Type B pancreatic cell (in vitro differentiated cells): ENCODE results near the gene AUP1. TPM values are rescaled to one million over a fixed set of nuclear protein-coding genes. Genes with fewer than 3 reads are reported as not detected.

ENCODE experiments used
- DNase-seq: peaks from one replicate; pipeline ENCODE4 v3.0.0; 2021; ENCODE audit warnings: mixed read lengths; ENCODE audit not compliant: unreplicated experiment; ENCODE audit errors: extremely low spot score
- H3K27ac Mint-ChIP-seq: 2 replicates; pipeline ENCODE4 v1.8.0; 2021; ENCODE audit warnings: mild to moderate bottlenecking, mixed read lengths
- H3K27me3 Mint-ChIP-seq: 2 replicates; pipeline ENCODE4 v1.8.0; 2021; ENCODE audit warnings: mixed read lengths
- H3K36me3 Mint-ChIP-seq: 2 replicates; pipeline ENCODE4 v1.8.0; 2021; ENCODE audit warnings: mixed read lengths
- H3K4me1 Mint-ChIP-seq: one replicate; pipeline ENCODE4 v1.8.0; 2021; ENCODE audit warnings: mixed read lengths; ENCODE audit not compliant: unreplicated experiment
- H3K4me3 Mint-ChIP-seq: 2 replicates; pipeline ENCODE4 v1.8.0; 2021; ENCODE audit warnings: mild to moderate bottlenecking, mixed read lengths
- H3K9me3 Mint-ChIP-seq: 2 replicates; pipeline ENCODE4 v1.8.0; 2021; ENCODE audit warnings: mixed read lengths
- CTCF ChIP-seq: fragments of 200-600 bp; sonication (generic); conservative IDR thresholded peaks from 2 replicates; pipeline ENCODE4 v1.5.0; 2021; ENCODE audit warnings: antibody characterized with exemption, mild to moderate bottlenecking
- total RNA-seq: library from RNA; stranded (reverse); gene quantifications from 2 replicates; pipeline ENCODE4 v1.2.1, GENCODE V29; 2021; ENCODE audit warnings: low replicate concordance

AUP1 gene
- total RNA-seq, 1 donor from 2014 or later = 122 TPM

- Mint-ChIP-seq H3K27me3 (peaks cover 11% of the 10 kb centered on the region), H3K9me3 (no peaks in the 10 kb centered on the region), H3K36me3 (no peaks in the 10 kb centered on the region), H3K4me3 (no peak overlapping the region), H3K4me1 (peaks cover 12% of the 10 kb centered on the region), H3K27ac (no peak overlapping the region)
- no peak for TF ChIP-seq CTCF
- no peak for DNase-seq
Observed at GRCh38 chr2:74546004-74546403, 16.5 kb upstream of the AUP1 start.

DNA sequence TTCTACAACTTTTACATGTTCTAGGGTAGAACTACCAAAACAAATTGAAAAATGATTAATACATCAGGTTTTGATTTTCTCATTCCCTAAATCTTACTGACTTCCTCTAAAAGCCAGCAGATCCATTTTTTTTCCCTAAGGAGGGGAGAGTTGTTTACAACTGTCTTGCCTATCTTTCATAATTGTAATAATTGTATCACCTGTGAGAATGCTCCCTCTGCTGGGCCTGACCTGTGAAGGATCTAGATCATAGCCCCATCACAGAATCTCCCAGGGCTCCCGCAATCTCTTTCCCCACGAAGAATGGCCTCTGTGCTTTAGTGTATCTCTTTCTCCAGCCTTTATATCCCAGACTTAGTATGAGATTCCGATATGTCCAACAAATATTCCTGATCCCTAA is 15.1 kb upstream of the AUP1 start:
- Mint-ChIP-seq H3K27ac (no peak overlapping the region), H3K4me1 (peaks cover 11% of the 10 kb centered on the region), H3K36me3 (no peaks in the 10 kb centered on the region), H3K4me3 (no peak overlapping the region), H3K9me3 (no peaks in the 10 kb centered on the region), H3K27me3 (peaks cover 10% of the 10 kb centered on the region)
- TF ChIP-seq CTCF = no peak
- no peak for DNase-seq

DNA sequence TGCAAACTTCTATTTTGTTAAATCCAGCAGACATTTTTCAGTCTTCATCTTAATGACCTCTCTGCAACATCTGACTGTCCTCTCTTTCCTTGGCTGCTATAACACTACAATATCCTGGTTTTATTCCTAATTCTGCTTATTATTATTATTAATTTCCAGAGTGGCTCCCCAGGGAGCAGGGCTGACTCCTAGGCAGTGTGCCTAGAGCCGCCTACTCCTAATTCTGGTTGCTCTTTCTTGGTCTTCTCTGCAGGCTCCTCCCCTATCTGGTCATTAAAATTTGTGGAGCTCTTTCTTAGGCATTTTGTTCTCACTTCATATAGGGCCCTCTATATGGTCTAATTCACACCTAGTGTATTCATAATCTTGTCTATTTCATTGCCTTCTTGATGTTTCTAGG is 13.5 kb upstream of the AUP1 start:
- Mint-ChIP-seq H3K4me3 (no peak overlapping the region), H3K4me1 (peaks cover 2% of the 10 kb centered on the region), H3K9me3 (no peaks in the 10 kb centered on the region), H3K36me3 (no peaks in the 10 kb centered on the region), H3K27me3 (peaks cover 2% of the 10 kb centered on the region), H3K27ac (no peak overlapping the region)
- TF ChIP-seq CTCF = no peak
- no peak for DNase-seq

- H3K36me3 Mint-ChIP-seq = no peaks in the 10 kb centered on the region
- DNase-seq = no peak
- no peak overlapping the region for H3K4me3 Mint-ChIP-seq
- no peaks in the 10 kb centered on the region for H3K9me3 Mint-ChIP-seq
- no peaks in the 10 kb centered on the region for H3K27me3 Mint-ChIP-seq
- TF ChIP-seq CTCF = no peak
- no peaks in the 10 kb centered on the region for H3K4me1 Mint-ChIP-seq
- no peak overlapping the region for H3K27ac Mint-ChIP-seq
Observed at GRCh38 chr2:74540291-74540690, 10.8 kb upstream of the AUP1 start.

DNA sequence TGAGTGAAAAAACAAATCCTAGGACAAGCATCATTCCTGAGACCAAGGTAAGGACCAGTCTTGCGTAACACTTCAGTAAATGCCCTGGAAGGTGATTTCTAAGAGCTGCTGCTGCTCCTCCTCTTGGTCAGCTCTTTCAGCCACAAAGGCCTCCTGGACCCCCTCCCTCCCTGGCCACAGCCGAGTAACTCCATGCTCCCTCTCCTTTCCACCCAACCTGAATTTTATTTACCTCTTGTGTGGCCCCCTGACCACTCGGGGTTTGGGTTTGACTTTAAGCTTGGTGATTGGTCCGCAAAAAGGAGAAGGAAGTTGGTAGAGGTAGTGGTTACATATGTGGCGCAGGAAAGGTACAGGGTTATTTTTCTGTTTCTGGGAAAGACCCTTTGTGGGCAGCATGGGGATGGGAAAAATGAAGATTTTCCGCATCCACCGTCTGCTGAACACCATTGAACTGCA is 9.4 kb upstream of the AUP1 start:
- no peak for TF ChIP-seq CTCF
- no peaks in the 10 kb centered on the region for H3K27me3 Mint-ChIP-seq
- H3K27ac Mint-ChIP-seq = no peak overlapping the region
- no peaks in the 10 kb centered on the region for H3K9me3 Mint-ChIP-seq
- H3K4me3 Mint-ChIP-seq = no peak overlapping the region
- no peaks in the 10 kb centered on the region for H3K4me1 Mint-ChIP-seq
- no peaks in the 10 kb centered on the region for H3K36me3 Mint-ChIP-seq
- DNase-seq = no peak

DNA sequence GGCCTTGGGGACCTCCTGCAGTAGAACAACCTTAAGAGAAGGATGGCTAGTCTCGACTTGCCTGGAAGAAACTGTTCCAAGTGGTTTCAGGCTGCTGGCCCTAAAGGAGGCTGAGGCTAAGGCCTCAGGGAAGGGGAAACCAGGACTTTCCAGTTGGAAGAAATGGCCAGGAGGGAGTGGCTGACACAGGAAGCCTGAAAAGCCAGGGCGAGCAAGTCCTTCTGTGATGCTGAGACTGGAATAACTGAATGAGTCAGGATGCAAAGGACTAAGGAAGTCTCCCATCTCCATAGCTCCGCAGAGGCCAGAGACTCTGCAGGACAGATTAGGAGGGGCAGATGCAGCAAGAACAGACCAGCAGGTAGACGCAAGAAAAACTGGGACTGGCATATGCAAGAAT is 7.6 kb upstream of the AUP1 start:
- H3K36me3 Mint-ChIP-seq = peaks cover 3% of the 10 kb centered on the region
- peaks cover 2% of the 10 kb centered on the region for H3K4me1 Mint-ChIP-seq
- no peak overlapping the region for H3K4me3 Mint-ChIP-seq
- DNase-seq = no peak
- H3K27ac Mint-ChIP-seq = no peak overlapping the region
- H3K27me3 Mint-ChIP-seq = no peaks in the 10 kb centered on the region
- no peaks in the 10 kb centered on the region for H3K9me3 Mint-ChIP-seq
- no peak for TF ChIP-seq CTCF
